GM23248 (cell line): Measurements from ENCODE around the gene SLC12A6. TPM values are rescaled to one million over a fixed set of nuclear protein-coding genes. Genes with fewer than 3 reads are reported as not detected.
A peak's percentile ranks its signal among the peaks of the same experiment; 100 is the strongest.
"Not testable (repeated sequence)": the region's sequence is repeated elsewhere in the genome, so short reads cannot be mapped to it uniquely, and the experiment has no call there.

Source experiments
- DNase-seq: peaks from one replicate; pipeline ENCODE4 v3.0.0-alpha.2; 2015
- H2AFZ ChIP-seq: fragments of 200-600 bp; sonication (generic); 2 replicates; pipeline ENCODE4 v1.6.1; 2016; ENCODE audit warnings: antibody characterized with exemption
- H3F3A ChIP-seq: fragments of 200-600 bp; sonication (generic); 2 replicates; pipeline ENCODE4 v1.6.1; 2016; ENCODE audit warnings: mild to moderate bottlenecking, antibody characterized with exemption, mixed run types; ENCODE audit not compliant: insufficient read depth
- H3K27ac ChIP-seq: fragments of 200-600 bp; sonication (generic); 2 replicates; pipeline ENCODE4 v1.5.1; 2016; ENCODE audit warnings: mild to moderate bottlenecking
- H3K27me3 ChIP-seq: fragments of 200-600 bp; sonication (generic); replicated peaks from 2 replicates; pipeline ENCODE4 v1.6.1; 2016; ENCODE audit warnings: mild to moderate bottlenecking; ENCODE audit not compliant: insufficient read depth
- H3K36me3 ChIP-seq: fragments of 200-600 bp; sonication (generic); 2 replicates; pipeline ENCODE4 v1.6.1; 2016; ENCODE audit warnings: low read depth, mild to moderate bottlenecking
- H3K4me1 ChIP-seq: fragments of 200-600 bp; sonication (generic); 2 replicates; pipeline ENCODE4 v1.6.1; 2016; ENCODE audit warnings: mild to moderate bottlenecking; ENCODE audit not compliant: insufficient read depth
- H3K4me2 ChIP-seq: fragments of 200-600 bp; sonication (generic); one replicate; pipeline ENCODE4 v1.6.1; 2016; ENCODE audit warnings: mild to moderate bottlenecking; ENCODE audit not compliant: unreplicated experiment
- H3K4me3 ChIP-seq: fragments of 200-600 bp; sonication (generic); 2 replicates; pipeline ENCODE4 v1.5.1; 2016; ENCODE audit warnings: mild to moderate bottlenecking
- H3K79me2 ChIP-seq: fragments of 200-600 bp; sonication (generic); 2 replicates; pipeline ENCODE4 v1.6.1; 2016; ENCODE audit warnings: mild to moderate bottlenecking; ENCODE audit not compliant: insufficient read depth
- H3K9ac ChIP-seq: fragments of 200-600 bp; sonication (generic); 2 replicates; pipeline ENCODE4 v1.6.1; 2016; ENCODE audit warnings: mild to moderate bottlenecking
- H3K9me2 ChIP-seq: fragments of 200-600 bp; sonication (generic); 2 replicates; pipeline ENCODE4 v1.6.1; 2016; ENCODE audit warnings: mixed run types, mild to moderate bottlenecking, moderate library complexity; ENCODE audit not compliant: insufficient read depth
- H3K9me3 ChIP-seq: fragments of 200-600 bp; sonication (generic); one replicate; pipeline ENCODE4 v1.6.1; 2017; ENCODE audit warnings: low read depth
- H4K20me1 ChIP-seq: fragments of 200-600 bp; sonication (generic); 2 replicates; pipeline ENCODE4 v1.6.0; 2016; ENCODE audit not compliant: insufficient read depth
- EZH2 ChIP-seq: fragments of 200-600 bp; sonication (generic); IDR thresholded peaks from 2 replicates; pipeline ENCODE4 v1.6.1; 2018; ENCODE audit warnings: antibody characterized with exemption, mild to moderate bottlenecking; ENCODE audit not compliant: insufficient read depth, poor library complexity, severe bottlenecking
- EZH2phosphoT487 ChIP-seq: fragments of 200-600 bp; sonication (generic); IDR thresholded peaks from 2 replicates; pipeline ENCODE4 v1.6.1; 2018; ENCODE audit warnings: antibody characterized with exemption, moderate library complexity, mild to moderate bottlenecking, low read depth; ENCODE audit not compliant: insufficient read depth
- WGBS, 2 experiments: methylation state at CpG; one replicate each; pipeline ENCODE4 v1.1.6; 2015 to 2017; ENCODE audit warnings: low lambda C conversion rate in 2 of 2, low coverage in 1 of 2; ENCODE audit errors: missing lambda C conversion rate in 2 of 2; 5-methylcytosine and 5-hydroxymethylcytosine counted together
- in situ Hi-C: fragments of 300-500 bp; cut with MboI; formaldehyde crosslinking; loops from 2 replicates; pipeline ENCODE4 v1.15.0; 2020
- polyA plus RNA-seq: library from polyadenylated mRNA; unstranded; fragments of >200 nt; fragmentation: Nextera tagmentation; extraction: Ambion mirVana; gene quantifications from 2 replicates; pipeline ENCODE4 v1.2.1, GENCODE V29; 2016
- total RNA-seq: library from RNA; depleted of rRNA; stranded (reverse); fragments of >200 nt; shearing (Covaris generic); gene quantifications from 2 replicates; pipeline ENCODE4 v1.2.3, GENCODE V29; 2014; rRNA removed

The SLC12A6 gene
- 19.2 TPM in 2 replicates for total RNA-seq
- 4.3 and 4.8 TPM in 2 replicates for polyA plus RNA-seq

- H3K27ac ChIP-seq, result peak within 1 kb of the TSS; percentile 67
- no peaks in the 10 kb centered on the region for H4K20me1 ChIP-seq
- H3K4me2 ChIP-seq, result peak within 1 kb of the TSS; percentile 72
- peaks cover 47% of the 10 kb centered on the region for H3K4me1 ChIP-seq
- no peaks in the 10 kb centered on the region for H3K9me3 ChIP-seq
- H3K9me2 ChIP-seq, result no peaks in the 10 kb centered on the region
- peak within 1 kb of the TSS; percentile 79 for H3K9ac ChIP-seq
- peaks cover 24% of the 10 kb centered on the region for H3K36me3 ChIP-seq
- peaks cover 59% of the 10 kb centered on the region for H3K79me2 ChIP-seq
- peak within 1 kb of the TSS; percentile 90 for H3K4me3 ChIP-seq
- in situ Hi-C loops, result no loop called here
- 1% methylated on average over 59 to 68 of the region's 78 CpGs for WGBS, 2 experiments
- peak within 1 kb of the TSS; percentile 89 for H2AFZ ChIP-seq
- no peak for TF ChIP-seq EZH2phosphoT487
- TF ChIP-seq EZH2, result no peak
- peak; percentile 99 for DNase-seq
- peaks cover 53% of the 10 kb centered on the region for H3F3A ChIP-seq
- H3K27me3 ChIP-seq, result no peaks in the 10 kb centered on the region
Observed at GRCh38 chr15:34337557-34338306, at the start of gene SLC12A6. Gene SLC12A6 (minus strand): TSS chr15:34337781. CDS start chr15:34336680, 1,101 bp downstream.

- H3K4me3 ChIP-seq, H3F3A ChIP-seq, H3K9ac ChIP-seq, H3K4me2 ChIP-seq, DNase-seq, H4K20me1 ChIP-seq, H3K4me1 ChIP-seq, H3K27ac ChIP-seq, H3K9me2 ChIP-seq, H2AFZ ChIP-seq, H3K79me2 ChIP-seq, H3K9me3 ChIP-seq, H3K36me3 ChIP-seq, in situ Hi-C loops, H3K27me3 ChIP-seq: not testable (repeated sequence)
- WGBS, 2 experiments, result no CpG with 5 or more reads among the region's 19 CpGs
Observed at GRCh38 chr15:34381829-34382521, 44.4 kb upstream of the SLC12A6 start.

- H4K20me1 ChIP-seq, in situ Hi-C loops, H3K9me3 ChIP-seq, H3K4me2 ChIP-seq, H3K4me1 ChIP-seq, H3K4me3 ChIP-seq, H3K9ac ChIP-seq, H3K27ac ChIP-seq, H3K79me2 ChIP-seq, H3K27me3 ChIP-seq, H2AFZ ChIP-seq, DNase-seq, H3K36me3 ChIP-seq, H3F3A ChIP-seq, H3K9me2 ChIP-seq: not testable (repeated sequence)
- 94 to 99% methylated on average over 4 of the region's 4 CpGs for WGBS, 2 experiments
Observed at GRCh38 chr15:34380491-34380890, 42.9 kb upstream of the SLC12A6 start.

DNA sequence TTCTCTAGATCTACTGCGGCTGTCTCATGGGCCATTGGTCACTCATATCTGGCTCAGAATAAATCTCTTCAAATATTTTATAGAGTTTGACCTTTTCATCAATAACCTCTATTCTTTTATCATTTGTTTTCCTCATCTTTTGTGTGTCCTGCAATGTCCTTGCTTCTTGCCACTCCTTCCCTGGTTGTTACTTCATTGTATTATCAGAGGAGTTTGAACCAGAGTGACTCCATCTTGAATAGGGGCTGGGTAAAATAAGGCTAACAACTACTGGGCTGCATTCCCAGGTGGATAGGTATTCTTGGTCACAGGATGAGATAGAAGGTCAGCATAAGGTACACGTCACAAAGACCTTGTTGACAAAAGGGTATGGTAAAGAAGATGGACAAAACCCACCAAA lies 39.3 kb upstream of the SLC12A6 start:
- in situ Hi-C loops, result loop anchor here (10.0 kb wide), 1 partner anchor 68 kb away; no protein-coding TSS in a partner anchor
- no peaks in the 10 kb centered on the region for H3K36me3 ChIP-seq
- H3K4me3 ChIP-seq, result no peak overlapping the region
- no peaks in the 10 kb centered on the region for H3K27me3 ChIP-seq
- H3K79me2 ChIP-seq, result no peaks in the 10 kb centered on the region
- no peaks in the 10 kb centered on the region for H3K9me3 ChIP-seq
- H3K4me1 ChIP-seq, result no peaks in the 10 kb centered on the region
- H3K27ac ChIP-seq, result no peak overlapping the region
- no peak overlapping the region for H2AFZ ChIP-seq
- no peaks in the 10 kb centered on the region for H4K20me1 ChIP-seq
- DNase-seq, result no peak
- no peak for TF ChIP-seq EZH2phosphoT487
- H3K4me2 ChIP-seq, result no peak overlapping the region
- H3K9me2 ChIP-seq, result no peaks in the 10 kb centered on the region
- H3K9ac ChIP-seq, result no peak overlapping the region
- no peaks in the 10 kb centered on the region for H3F3A ChIP-seq
- WGBS, 2 experiments, result 93 to 98% methylated on average over 2 of the region's 2 CpGs

- not testable (repeated sequence) for H3K9me3 ChIP-seq, H3K4me2 ChIP-seq, H3K4me1 ChIP-seq, H3K9me2 ChIP-seq, H3K36me3 ChIP-seq, DNase-seq, H3F3A ChIP-seq, H3K9ac ChIP-seq, H3K79me2 ChIP-seq, H2AFZ ChIP-seq, H3K27ac ChIP-seq, H3K4me3 ChIP-seq, H4K20me1 ChIP-seq, H3K27me3 ChIP-seq
- in situ Hi-C loops, result loop anchor here (10.0 kb wide), 1 partner anchor 69 kb away; no protein-coding TSS in a partner anchor
- WGBS, 2 experiments, result 80 to 86% methylated on average over 2 of the region's 2 CpGs
Observed at GRCh38 chr15:34375541-34375940, 38.0 kb upstream of the SLC12A6 start.
